ENCODE data around the gene CLEC16A.

Gene CLEC16A

DNA sequence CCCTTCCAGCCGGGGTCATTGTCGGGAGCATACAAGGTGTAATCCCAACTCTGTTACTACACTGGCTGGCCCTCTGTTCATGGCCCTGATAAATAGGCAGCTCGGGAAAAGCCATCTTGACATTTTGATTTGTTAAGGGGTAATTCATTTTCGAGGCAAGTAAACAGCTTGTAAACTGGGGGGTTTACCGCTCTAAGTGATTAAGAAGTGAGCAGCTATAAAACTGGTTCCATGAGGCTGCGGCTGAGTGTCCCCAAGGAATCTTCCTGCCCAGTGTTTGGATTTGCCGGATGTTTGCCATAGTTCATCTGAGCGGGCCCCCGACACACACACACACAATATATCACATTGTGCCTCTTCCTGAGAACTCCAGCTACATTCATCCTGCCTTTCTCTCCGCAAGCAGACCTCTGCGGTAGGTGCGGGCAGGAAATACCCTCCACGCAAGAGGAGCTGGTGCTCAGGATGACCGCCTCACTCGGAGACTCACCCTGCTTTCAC, 219.4 kb downstream of the CLEC16A start:
- CTCF ChIA-PET: no interaction called here
- no peak overlapping the region for H3K27ac ChIP-seq
- TF ChIP-seq, protein P1, sequence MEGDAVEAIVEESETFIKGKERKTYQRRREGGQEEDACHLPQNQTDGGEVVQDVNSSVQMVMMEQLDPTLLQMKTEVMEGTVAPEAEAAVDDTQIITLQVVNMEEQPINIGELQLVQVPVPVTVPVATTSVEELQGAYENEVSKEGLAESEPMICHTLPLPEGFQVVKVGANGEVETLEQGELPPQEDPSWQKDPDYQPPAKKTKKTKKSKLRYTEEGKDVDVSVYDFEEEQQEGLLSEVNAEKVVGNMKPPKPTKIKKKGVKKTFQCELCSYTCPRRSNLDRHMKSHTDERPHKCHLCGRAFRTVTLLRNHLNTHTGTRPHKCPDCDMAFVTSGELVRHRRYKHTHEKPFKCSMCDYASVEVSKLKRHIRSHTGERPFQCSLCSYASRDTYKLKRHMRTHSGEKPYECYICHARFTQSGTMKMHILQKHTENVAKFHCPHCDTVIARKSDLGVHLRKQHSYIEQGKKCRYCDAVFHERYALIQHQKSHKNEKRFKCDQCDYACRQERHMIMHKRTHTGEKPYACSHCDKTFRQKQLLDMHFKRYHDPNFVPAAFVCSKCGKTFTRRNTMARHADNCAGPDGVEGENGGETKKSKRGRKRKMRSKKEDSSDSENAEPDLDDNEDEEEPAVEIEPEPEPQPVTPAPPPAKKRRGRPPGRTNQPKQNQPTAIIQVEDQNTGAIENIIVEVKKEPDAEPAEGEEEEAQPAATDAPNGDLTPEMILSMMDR (conservative IDR thresholded peaks at IDR 0.05; ENCODE audit: low read depth): no peak
- POLR2A ChIA-PET (ENCODE audit: low non-redundant PET): no interaction called here
- no peak for DNase-seq (ENCODE audit: low spot score)

- TF ChIP-seq, protein P1 (conservative IDR thresholded peaks at IDR 0.05; ENCODE audit: low read depth): no peak
Measured at GRCh38 chr16:11164482-11165270, 220.3 kb downstream of the CLEC16A start.

DNA sequence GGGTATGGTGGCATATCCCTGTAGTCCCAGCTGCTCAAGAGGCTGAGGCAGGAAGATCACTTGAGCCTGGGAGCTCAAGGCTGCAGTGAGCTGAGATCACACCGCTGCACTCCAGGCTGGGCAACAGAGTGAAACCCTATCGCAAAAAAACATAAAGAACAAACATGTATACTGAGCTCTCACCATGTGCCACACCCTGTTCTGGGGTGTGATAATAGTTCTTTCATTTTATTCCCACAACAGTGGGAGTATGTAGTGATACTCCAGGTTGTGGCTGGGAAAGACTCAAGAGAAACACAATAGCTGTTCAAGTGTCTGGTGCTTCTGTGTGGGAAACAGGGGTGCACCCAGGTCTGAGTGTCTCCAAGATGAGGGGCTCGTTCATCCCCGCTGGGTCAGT, 221.0 kb downstream of the CLEC16A start:
- CTCF ChIA-PET: interaction anchor here (0.6 kb wide), 1 partner anchor 181 kb away, joined by 3 read pairs; no protein-coding TSS in a partner anchor
- no peak overlapping the region for H3K27ac ChIP-seq
- POLR2A ChIA-PET (ENCODE audit: low non-redundant PET): no interaction called here
- TF ChIP-seq, protein P1 (conservative IDR thresholded peaks at IDR 0.05; ENCODE audit: low read depth): no peak
- no peak for DNase-seq (ENCODE audit: low spot score)

More at GRCh38 chr16:11164482-11165270, 220.3 kb downstream of the CLEC16A start:
- H3K27ac ChIP-seq: no peak overlapping the region
- DNase-seq (ENCODE audit: low spot score): no peak
- ChIA-PET POLR2A (ENCODE audit: low non-redundant PET) (no interaction called here), CTCF (no interaction called here)

DNA sequence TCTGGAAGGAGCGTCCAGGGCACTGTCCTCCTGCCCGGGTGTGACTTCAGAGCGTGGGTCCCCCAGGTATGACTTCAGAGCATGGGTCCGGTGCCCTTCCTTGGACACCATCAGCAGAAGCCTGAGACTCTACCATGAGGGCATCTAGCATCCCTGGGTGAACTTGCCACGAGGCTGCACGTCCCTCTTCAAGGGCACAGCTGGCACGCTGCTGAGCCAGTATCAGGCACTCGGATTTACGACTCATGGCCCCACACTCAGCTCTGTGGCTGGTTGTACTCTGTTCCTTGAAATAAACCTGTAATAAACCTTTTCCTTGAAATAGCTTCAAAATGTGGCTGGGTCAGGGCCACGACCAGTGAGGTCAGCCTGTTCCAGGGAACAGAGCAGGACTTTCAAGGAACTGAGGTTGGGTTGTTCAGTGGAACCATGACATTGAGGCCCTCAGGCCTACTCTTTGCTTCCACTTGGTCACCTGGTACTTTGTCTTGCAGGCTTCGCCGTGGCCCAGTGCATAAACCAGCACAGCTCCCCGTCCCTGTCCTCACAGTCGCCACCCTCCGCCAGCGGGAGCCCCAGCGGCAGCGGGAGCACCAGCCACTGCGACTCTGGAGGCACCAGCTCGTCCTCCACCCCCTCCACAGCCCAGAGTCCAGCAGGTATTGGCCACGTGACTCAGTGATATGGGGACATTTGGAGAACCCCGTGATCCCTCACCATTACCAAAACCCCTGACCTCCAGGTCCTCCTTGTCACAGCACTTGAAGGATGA, 221.7 kb downstream of the CLEC16A start:
- POLR2A ChIA-PET (ENCODE audit: low non-redundant PET): no interaction called here
- TF ChIP-seq, protein P1 (conservative IDR thresholded peaks at IDR 0.05; ENCODE audit: low read depth): no peak
- H3K27ac ChIP-seq: no peak overlapping the region
- no peak for DNase-seq (ENCODE audit: low spot score)
- CTCF ChIA-PET: interaction anchor here (0.6 kb wide), 1 partner anchor 182 kb away, joined by 3 read pairs; no protein-coding TSS in a partner anchor

DNA sequence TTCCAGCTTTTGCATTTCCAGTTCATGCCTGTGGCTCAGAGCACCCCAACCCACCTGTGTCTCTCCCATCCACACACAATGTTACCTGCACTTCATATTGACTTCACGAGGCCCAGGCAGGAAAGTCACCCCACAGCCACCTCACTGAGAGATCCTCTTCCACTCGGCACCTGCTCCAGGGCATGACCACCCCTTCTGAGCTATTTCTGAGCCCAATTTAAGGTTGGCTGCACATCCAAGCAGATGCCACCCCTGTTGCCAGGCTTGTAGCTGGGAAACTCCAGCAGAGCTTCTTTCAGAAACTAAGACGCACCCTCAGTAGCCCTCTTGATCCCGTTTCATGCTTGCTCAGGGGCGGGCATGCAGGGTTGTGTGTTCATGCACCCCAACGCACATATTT, 223.2 kb downstream of the CLEC16A start:
- no peak for DNase-seq (ENCODE audit: low spot score)
- POLR2A ChIA-PET (ENCODE audit: low non-redundant PET): no interaction called here
- no peak overlapping the region for H3K27ac ChIP-seq
- TF ChIP-seq, protein P1 (conservative IDR thresholded peaks at IDR 0.05; ENCODE audit: low read depth): no peak
- CTCF ChIA-PET: interaction anchor here (0.6 to 0.7 kb wide), 2 partner anchors 11 to 38 kb away, joined by 3 to 4 read pairs; no protein-coding TSS in a partner anchor

- ChIA-PET POLR2A (ENCODE audit: low non-redundant PET) (no interaction called here), CTCF (interaction anchor here (0.5 kb wide), 1 partner anchor 203 kb away, joined by 3 read pairs; no protein-coding TSS in a partner anchor)
- TF ChIP-seq, protein P1 (conservative IDR thresholded peaks at IDR 0.05; ENCODE audit: low read depth): no peak
- no peak for DNase-seq (ENCODE audit: low spot score)
- no peak overlapping the region for H3K27ac ChIP-seq
Measured at GRCh38 chr16:11168386-11169051, 224.2 kb downstream of the CLEC16A start.

Measured in RWPE1 (cell line).